Breast epithelium (tissue), 4 donors: ENCODE data around the gene CTH. TPM values are rescaled to one million over a fixed set of nuclear protein-coding genes. Genes with fewer than 3 reads are reported as not detected.

Source experiments
- DNase-seq, 2 donors: peaks; one replicate each; pipeline ENCODE4 v3.0.0-alpha.2; 2019; ENCODE audit warnings: low spot score in 2 of 2
- H3K27ac ChIP-seq, 2 donors: fragments of 200-600 bp; sonication (generic) in 1 of 2; one replicate each; pipeline ENCODE4 v1.5.1; 2016 to 2019; ENCODE audit warnings: mild to moderate bottlenecking in 1 of 2
- H3K27me3 ChIP-seq, 2 donors: fragments of 200-600 bp; sonication (generic) in 1 of 2; one replicate each; pipeline versions ENCODE4 v1.5.1 to v1.6.0; 2017 to 2019; ENCODE audit warnings: control low read depth in 1 of 2, mild to moderate bottlenecking in 1 of 2
- H3K36me3 ChIP-seq: fragments of 200-600 bp; one replicate; pipeline ENCODE4 v1.5.1; 2019
- H3K4me1 ChIP-seq, 2 donors: fragments of 200-600 bp; sonication (generic); one replicate each; pipeline ENCODE4 v1.5.1; 2016 to 2019; ENCODE audit warnings: control low read depth in 1 of 2
- H3K4me3 ChIP-seq, 3 donors: fragments of 200-600 bp; sonication (generic); 1 replicate in 2 of 3; 2 replicates in 1 of 3; pipeline ENCODE4 v1.5.1; 2016 to 2019; ENCODE audit warnings: mild to moderate bottlenecking in 3 of 3, moderate library complexity in 2 of 3
- H3K9me3 ChIP-seq, 2 donors: fragments of 200-600 bp; sonication (generic) in 1 of 2; one replicate each; pipeline ENCODE4 v1.5.1; 2016 to 2019; ENCODE audit warnings: control low read depth in 1 of 2
- POLR2A ChIP-seq: fragments of 450-650 bp; IDR thresholded peaks from one replicate; pipeline ENCODE4 v1.6.1; 2016; ENCODE audit warnings: antibody characterized with exemption, mild to moderate bottlenecking, moderate library complexity
- POLR2AphosphoS5 ChIP-seq, 3 donors: sonication (generic); formaldehyde crosslinking; IDR thresholded peaks; one replicate each; pipeline ENCODE4 v1.6.1; 2017; ENCODE audit warnings: antibody characterized with exemption in 3 of 3
- intact Hi-C: fragments of 100-400 bp; cut with DNase I; formaldehyde crosslinking; loops from one replicate; pipeline ENCODE4 v1.15.1; 2023; ENCODE audit warnings: low total_unique reads
- total RNA-seq, 3 donors: library from RNA; depleted of rRNA; stranded (reverse); fragments of >200 nt; gene quantifications; one replicate each; pipeline ENCODE4 v1.1.0, GENCODE V29; 2016
- TF ChIP-seq, protein P1 (sequence below), 3 donors: fragments of 450-650 bp; IDR thresholded peaks; one replicate each; pipeline ENCODE4 v1.5.1; 2016 to 2017; ENCODE audit warnings: antibody characterized with exemption in 3 of 3, mild to moderate bottlenecking in 3 of 3, moderate library complexity in 3 of 3

CTH gene
- total RNA-seq, 3 donors from 2014 or later, result 4.9 to 11.7 (median 5.3) TPM

DNA sequence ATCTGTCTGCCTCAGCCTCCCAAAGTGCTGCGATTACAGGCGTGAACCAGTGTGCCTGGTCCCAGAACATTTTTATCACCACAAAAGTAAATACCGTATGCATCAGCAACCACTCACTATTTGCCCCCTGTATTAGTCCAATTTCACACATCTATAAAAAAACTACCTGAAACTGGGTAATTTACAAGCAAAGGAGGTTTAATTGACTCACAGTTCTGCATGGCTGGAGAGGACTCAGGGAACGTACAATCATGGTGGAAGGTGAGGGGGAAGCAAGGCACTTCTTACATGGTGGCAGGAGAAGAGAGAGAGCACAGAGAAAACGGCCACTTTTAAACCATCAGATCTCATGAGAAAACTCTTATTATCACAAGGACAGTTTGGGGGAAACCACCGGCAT lies 25.6 kb upstream of the CTH start:
- TF ChIP-seq, protein P1, sequence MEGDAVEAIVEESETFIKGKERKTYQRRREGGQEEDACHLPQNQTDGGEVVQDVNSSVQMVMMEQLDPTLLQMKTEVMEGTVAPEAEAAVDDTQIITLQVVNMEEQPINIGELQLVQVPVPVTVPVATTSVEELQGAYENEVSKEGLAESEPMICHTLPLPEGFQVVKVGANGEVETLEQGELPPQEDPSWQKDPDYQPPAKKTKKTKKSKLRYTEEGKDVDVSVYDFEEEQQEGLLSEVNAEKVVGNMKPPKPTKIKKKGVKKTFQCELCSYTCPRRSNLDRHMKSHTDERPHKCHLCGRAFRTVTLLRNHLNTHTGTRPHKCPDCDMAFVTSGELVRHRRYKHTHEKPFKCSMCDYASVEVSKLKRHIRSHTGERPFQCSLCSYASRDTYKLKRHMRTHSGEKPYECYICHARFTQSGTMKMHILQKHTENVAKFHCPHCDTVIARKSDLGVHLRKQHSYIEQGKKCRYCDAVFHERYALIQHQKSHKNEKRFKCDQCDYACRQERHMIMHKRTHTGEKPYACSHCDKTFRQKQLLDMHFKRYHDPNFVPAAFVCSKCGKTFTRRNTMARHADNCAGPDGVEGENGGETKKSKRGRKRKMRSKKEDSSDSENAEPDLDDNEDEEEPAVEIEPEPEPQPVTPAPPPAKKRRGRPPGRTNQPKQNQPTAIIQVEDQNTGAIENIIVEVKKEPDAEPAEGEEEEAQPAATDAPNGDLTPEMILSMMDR (IDR thresholded peaks at IDR 0.05), result no peak
- TF ChIP-seq POLR2AphosphoS5 (IDR thresholded peaks at IDR 0.05) (no peak), POLR2A (no peak)
- Histone ChIP-seq H3K4me3 (no peak overlapping the region), H3K9me3 (no peaks in the 10 kb centered on the region), H3K27me3 (no peaks in the 10 kb centered on the region), H3K27ac (no peak overlapping the region), H3K4me1 (no peaks in the 10 kb centered on the region), H3K36me3 (no peaks in the 10 kb centered on the region)
- intact Hi-C loops, result no loop called here
- no peak for DNase-seq

DNA sequence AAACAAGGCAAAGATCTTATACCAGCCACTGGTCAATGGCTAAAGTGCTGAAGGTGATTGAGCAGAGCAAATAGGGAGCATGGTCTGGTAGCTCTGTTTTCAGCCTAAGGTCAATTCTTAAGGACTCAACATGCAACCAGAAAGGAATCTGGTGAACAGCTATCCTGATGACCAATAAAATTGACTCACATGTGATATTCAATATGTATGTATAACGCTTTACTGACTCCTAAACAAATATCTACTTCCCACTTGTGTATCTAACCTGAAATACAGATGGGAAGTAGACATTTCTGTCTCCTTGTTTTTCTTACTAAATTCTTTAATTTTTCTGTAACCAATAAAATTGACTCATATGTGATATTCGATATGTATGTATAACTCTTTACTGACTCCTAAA lies 24.9 kb upstream of the CTH start:
- Histone ChIP-seq H3K4me1 (no peaks in the 10 kb centered on the region), H3K9me3 (no peaks in the 10 kb centered on the region), H3K4me3 (no peak overlapping the region), H3K27me3 (no peaks in the 10 kb centered on the region), H3K27ac (no peak overlapping the region), H3K36me3 (no peaks in the 10 kb centered on the region)
- no peak for TF ChIP-seq POLR2AphosphoS5 (IDR thresholded peaks at IDR 0.05)
- DNase-seq, result no peak
- intact Hi-C loops, result no loop called here

DNA sequence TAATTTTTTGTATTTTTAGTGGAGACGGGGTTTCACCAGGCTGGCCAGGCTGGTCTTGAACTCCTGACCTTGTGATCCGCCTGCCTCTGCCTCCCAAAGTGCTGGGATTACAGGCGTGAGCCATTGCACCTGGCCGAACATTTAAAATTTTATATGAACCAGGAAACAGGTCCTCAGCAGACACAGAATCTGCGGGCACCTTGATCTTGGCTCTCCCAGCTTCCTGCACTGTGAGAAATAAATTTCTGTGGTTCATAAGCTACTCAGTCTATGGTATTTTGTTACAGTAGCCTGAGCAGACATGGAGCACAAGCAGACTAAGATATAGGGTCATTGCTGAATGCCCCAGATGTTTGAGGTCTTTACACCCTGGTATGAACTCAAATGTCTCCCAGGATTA lies 23.6 kb upstream of the CTH start:
- intact Hi-C loops, result no loop called here
- Histone ChIP-seq H3K9me3 (no peaks in the 10 kb centered on the region), H3K4me3 (no peak overlapping the region), H3K27ac (no peak overlapping the region), H3K36me3 (no peaks in the 10 kb centered on the region), H3K27me3 (no peaks in the 10 kb centered on the region), H3K4me1 (no peaks in the 10 kb centered on the region)
- DNase-seq, result no peak
- TF ChIP-seq POLR2AphosphoS5 (IDR thresholded peaks at IDR 0.05), result no peak
- TF ChIP-seq, protein P1 (IDR thresholded peaks at IDR 0.05), result no peak
- no peak for TF ChIP-seq POLR2A

DNA sequence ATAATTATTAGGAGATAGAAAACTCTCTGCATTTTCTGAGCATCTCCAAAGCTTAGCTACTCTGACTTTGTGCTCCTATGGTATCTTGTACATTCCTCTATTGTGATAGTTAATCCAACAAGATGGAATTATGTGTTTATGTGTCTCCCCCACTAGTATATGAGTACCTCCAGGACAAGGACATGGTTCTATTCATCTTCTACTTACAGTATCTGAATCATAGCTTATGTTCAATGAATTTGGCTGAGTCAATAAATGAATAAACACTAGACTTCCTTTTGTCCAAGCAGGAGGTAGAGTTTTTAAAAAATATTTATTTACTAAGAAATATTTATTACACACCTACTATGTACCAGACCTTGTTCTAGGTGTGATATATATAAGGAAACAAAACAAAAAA lies 18.4 kb upstream of the CTH start:
- Histone ChIP-seq H3K4me3 (no peak overlapping the region), H3K36me3 (no peaks in the 10 kb centered on the region), H3K27me3 (no peaks in the 10 kb centered on the region), H3K27ac (no peak overlapping the region), H3K4me1 (no peaks in the 10 kb centered on the region), H3K9me3 (no peaks in the 10 kb centered on the region)
- intact Hi-C loops, result no loop called here
- TF ChIP-seq, protein P1 (IDR thresholded peaks at IDR 0.05), result no peak
- no peak for TF ChIP-seq POLR2A
- no peak for TF ChIP-seq POLR2AphosphoS5 (IDR thresholded peaks at IDR 0.05)
- DNase-seq, result no peak

DNA sequence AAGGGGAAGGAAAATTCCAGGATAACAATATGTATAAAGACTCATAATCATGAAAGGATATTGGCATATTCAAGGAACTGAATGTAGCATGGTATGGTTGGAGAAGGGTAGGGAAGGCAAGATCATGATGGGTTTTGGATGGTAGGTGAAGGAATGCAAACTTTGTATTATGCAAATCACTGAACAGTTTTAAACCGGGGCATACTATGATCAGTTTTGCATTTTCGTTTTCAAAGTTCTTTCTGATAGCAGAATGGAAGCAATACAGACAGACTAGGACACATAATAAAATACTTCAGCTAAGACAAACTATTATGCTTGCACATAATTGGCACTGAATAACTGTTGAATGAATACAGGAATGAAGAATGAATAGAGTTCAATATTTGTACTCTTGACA lies 14.5 kb upstream of the CTH start:
- Histone ChIP-seq H3K4me1 (no peaks in the 10 kb centered on the region), H3K27ac (no peak overlapping the region), H3K36me3 (no peaks in the 10 kb centered on the region), H3K4me3 (no peak overlapping the region), H3K27me3 (no peaks in the 10 kb centered on the region), H3K9me3 (no peaks in the 10 kb centered on the region)
- no peak for DNase-seq
- TF ChIP-seq, protein P1 (IDR thresholded peaks at IDR 0.05), result no peak
- TF ChIP-seq POLR2A (no peak), POLR2AphosphoS5 (IDR thresholded peaks at IDR 0.05) (no peak)
- intact Hi-C loops, result no loop called here

DNA sequence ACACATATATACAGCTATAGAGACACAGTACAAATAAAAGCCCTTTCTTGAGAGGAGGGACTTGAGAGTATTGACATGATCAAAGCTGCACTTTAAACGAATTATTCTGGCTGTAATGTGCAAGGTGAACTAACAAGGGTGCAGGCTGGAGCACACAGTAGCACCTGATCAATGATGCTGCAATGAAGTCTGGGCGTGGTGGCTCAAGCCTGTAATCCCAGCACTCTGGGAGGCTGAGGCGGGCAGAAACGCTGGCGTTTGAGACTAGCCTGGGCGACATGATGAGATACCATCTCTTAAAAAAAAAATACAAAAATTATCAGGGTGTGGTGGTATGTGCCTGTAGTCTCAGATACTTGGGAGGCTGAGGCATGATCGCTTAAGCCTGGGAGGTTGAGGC lies 14.1 kb upstream of the CTH start:
- DNase-seq, result no peak
- H3K4me1 ChIP-seq, result no peaks in the 10 kb centered on the region
- no peaks in the 10 kb centered on the region for H3K9me3 ChIP-seq
- TF ChIP-seq, protein P1 (IDR thresholded peaks at IDR 0.05), result no peak
- TF ChIP-seq POLR2AphosphoS5 (IDR thresholded peaks at IDR 0.05) (no peak), POLR2A (no peak)
- H3K27ac ChIP-seq, result no peak overlapping the region
- no peak overlapping the region for H3K4me3 ChIP-seq
- intact Hi-C loops, result no loop called here
- H3K27me3 ChIP-seq, result no peaks in the 10 kb centered on the region
- no peaks in the 10 kb centered on the region for H3K36me3 ChIP-seq
